ENCODE measurements around the gene DCTN1.

Gene DCTN1

GRCh38 chr2:74316627-74317295, 63.4 kb downstream of the DCTN1 start:
- no peak for DNase-seq

- DNase-seq: no peak
These were observed 66.0 kb downstream of the DCTN1 start for GRCh38 chr2:74314107-74314506.

GRCh38 chr2:74313497-74313896, 66.6 kb downstream of the DCTN1 start:
- no peak for DNase-seq

GRCh38 chr2:74312913-74313312, 67.2 kb downstream of the DCTN1 start:
- no peak for DNase-seq
